Gastrocnemius medialis (tissue), 4 donors: ENCODE results near the gene GGA1. TPM values are rescaled to one million over a fixed set of nuclear protein-coding genes. Genes with fewer than 3 reads are reported as not detected.
A peak's percentile ranks its signal among the peaks of the same experiment; 100 is the strongest.
"Not testable (repeated sequence)": the region's sequence is repeated elsewhere in the genome, so short reads cannot be mapped to it uniquely, and the experiment has no call there.

Experiments
- ATAC-seq, 2 donors: fragments of 150-250 bp; one replicate each; pipeline ENCODE4 v1.9.1; 2016
- DNase-seq, 2 donors: peaks; one replicate each; pipeline ENCODE4 v3.0.0-alpha.2; 2019
- H3K27ac ChIP-seq, 4 donors: fragments of 200-600 bp; sonication (generic); 1 replicate in 1 of 4; 2 replicates in 3 of 4; pipeline ENCODE4 v1.5.1; 2016 to 2018; ENCODE audit warnings: mild to moderate bottlenecking in 2 of 4, moderate library complexity in 1 of 4
- H3K27me3 ChIP-seq, 3 donors: fragments of 200-600 bp; sonication (generic) in 2 of 3; 1 replicate in 1 of 3; 2 replicates in 2 of 3; pipeline versions ENCODE4 v1.5.1 to v1.6.0; 2016 to 2019; ENCODE audit warnings: mild to moderate bottlenecking in 1 of 3, moderate library complexity in 1 of 3
- H3K36me3 ChIP-seq, 2 donors: fragments of 200-600 bp; sonication (generic) in 1 of 2; one replicate each; pipeline ENCODE4 v1.5.1; 2017 to 2018
- H3K4me1 ChIP-seq, 2 donors: fragments of 200-600 bp; sonication (generic) in 1 of 2; one replicate each; pipeline ENCODE4 v1.5.1; 2016 to 2017; ENCODE audit warnings: mild to moderate bottlenecking in 2 of 2
- H3K4me3 ChIP-seq, 4 donors: fragments of 200-600 bp; sonication (generic) in 3 of 4; 1 replicate in 1 of 4; 2 replicates in 3 of 4; pipeline ENCODE4 v1.5.1; 2016 to 2019; ENCODE audit warnings: mild to moderate bottlenecking in 2 of 4
- H3K9me3 ChIP-seq, 3 donors: fragments of 200-600 bp; sonication (generic) in 2 of 3; 1 replicate in 1 of 3; 2 replicates in 2 of 3; pipeline ENCODE4 v1.5.1; 2016 to 2019
- POLR2A ChIP-seq, 2 donors: fragments of 450-650 bp; IDR thresholded peaks; one replicate each; pipeline ENCODE4 v1.6.1; 2017; ENCODE audit warnings: antibody characterized with exemption in 2 of 2, mild to moderate bottlenecking in 2 of 2, moderate library complexity in 2 of 2
- in situ Hi-C, 4 donors: fragments of 200-750 bp; cut with MboI; loops; one replicate each; pipeline versions ENCODE4 v1.15.0 to v1.8.0; 2017; ENCODE audit warnings: low sequenced_read_pairs in 4 of 4
- intact Hi-C: fragments of 100-400 bp; cut with DNase I; formaldehyde crosslinking; loops from one replicate; pipeline ENCODE4 v1.15.1; 2023; ENCODE audit warnings: low total_unique reads
- total RNA-seq, 4 donors: library from RNA; depleted of rRNA; stranded (reverse); fragments of >200 nt; gene quantifications; one replicate each; pipeline versions ENCODE4 v1.1.0 to v1.2.3, GENCODE V29; 2016
- TF ChIP-seq, protein P1 (sequence below), 5 experiments: fragments of 450-650 bp in 3 of 5; fragments of 200-600 bp in 2 of 5; sonication (generic) in 2 of 5; IDR thresholded peaks in 4 of 5; conservative IDR thresholded peaks in 1 of 5; 1 replicate in 4 of 5; 2 replicates in 1 of 5; pipeline ENCODE4 v1.5.1; 2016 to 2019; ENCODE audit warnings: antibody characterized with exemption in 5 of 5, mild to moderate bottlenecking in 3 of 5, moderate library complexity in 3 of 5

Gene GGA1
- total RNA-seq, 4 donors from 2014 or later = 39.0 to 48.8 (median 45.0) TPM

- H3K4me1 ChIP-seq = no peaks in the 10 kb centered on the region
- TF ChIP-seq POLR2A (IDR thresholded peaks at IDR 0.05) = no peak
- TF ChIP-seq, protein P1, sequence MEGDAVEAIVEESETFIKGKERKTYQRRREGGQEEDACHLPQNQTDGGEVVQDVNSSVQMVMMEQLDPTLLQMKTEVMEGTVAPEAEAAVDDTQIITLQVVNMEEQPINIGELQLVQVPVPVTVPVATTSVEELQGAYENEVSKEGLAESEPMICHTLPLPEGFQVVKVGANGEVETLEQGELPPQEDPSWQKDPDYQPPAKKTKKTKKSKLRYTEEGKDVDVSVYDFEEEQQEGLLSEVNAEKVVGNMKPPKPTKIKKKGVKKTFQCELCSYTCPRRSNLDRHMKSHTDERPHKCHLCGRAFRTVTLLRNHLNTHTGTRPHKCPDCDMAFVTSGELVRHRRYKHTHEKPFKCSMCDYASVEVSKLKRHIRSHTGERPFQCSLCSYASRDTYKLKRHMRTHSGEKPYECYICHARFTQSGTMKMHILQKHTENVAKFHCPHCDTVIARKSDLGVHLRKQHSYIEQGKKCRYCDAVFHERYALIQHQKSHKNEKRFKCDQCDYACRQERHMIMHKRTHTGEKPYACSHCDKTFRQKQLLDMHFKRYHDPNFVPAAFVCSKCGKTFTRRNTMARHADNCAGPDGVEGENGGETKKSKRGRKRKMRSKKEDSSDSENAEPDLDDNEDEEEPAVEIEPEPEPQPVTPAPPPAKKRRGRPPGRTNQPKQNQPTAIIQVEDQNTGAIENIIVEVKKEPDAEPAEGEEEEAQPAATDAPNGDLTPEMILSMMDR (IDR thresholded peaks at IDR 0.05 in 4 of 5, conservative IDR thresholded peaks at IDR 0.05 in 1 of 5) = no peak
- intact Hi-C loops = no loop called here
- in situ Hi-C loops = no loop called here
- H3K27ac ChIP-seq = no peak overlapping the region
- no peaks in the 10 kb centered on the region for H3K27me3 ChIP-seq
- DNase-seq (no peak), ATAC-seq (no peak)
- no peaks in the 10 kb centered on the region for H3K9me3 ChIP-seq
- H3K4me3 ChIP-seq = no peak overlapping the region
- H3K36me3 ChIP-seq = no peaks in the 10 kb centered on the region
These were observed 42.0 kb downstream of the GGA1 start for GRCh38 chr22:37650463-37651136.

GRCh38 chr22:37654563-37655251 lies 46.1 kb downstream of the GGA1 start:
- no peaks in the 10 kb centered on the region for H3K27me3 ChIP-seq
- ATAC-seq (no peak), DNase-seq (no peak)
- no peaks in the 10 kb centered on the region for H3K9me3 ChIP-seq
- intact Hi-C loops (loop anchor here (5.0 kb wide), 1 partner anchor 93 kb away; no protein-coding TSS in a partner anchor), in situ Hi-C loops (no loop called here)
- H3K4me1 ChIP-seq = peaks cover 13 to 14% of the 10 kb centered on the region in 2 donors
- TF ChIP-seq, protein P1 (IDR thresholded peaks at IDR 0.05 in 4 of 5, conservative IDR thresholded peaks at IDR 0.05 in 1 of 5) = no peak
- TF ChIP-seq POLR2A (IDR thresholded peaks at IDR 0.05) = no peak
- peak overlapping the region in 1 of 4 donors; percentile 0 for H3K27ac ChIP-seq
- no peaks in the 10 kb centered on the region for H3K36me3 ChIP-seq
- no peak overlapping the region for H3K4me3 ChIP-seq

DNA sequence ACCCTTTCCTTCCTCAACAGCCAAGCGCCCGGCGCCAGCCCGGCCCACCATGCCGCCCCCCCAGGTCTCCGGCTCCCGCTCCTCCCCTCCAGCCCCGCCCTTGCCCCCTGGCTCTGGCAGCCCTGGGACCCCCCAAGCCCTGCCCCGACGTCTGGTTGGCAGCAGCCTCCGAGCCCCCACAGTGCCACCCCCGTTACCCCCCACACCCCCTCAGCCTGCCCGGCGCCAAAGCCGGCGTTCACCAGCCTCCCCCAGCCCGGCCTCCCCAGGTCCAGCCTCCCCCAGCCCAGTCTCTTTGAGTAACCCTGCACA lies 46.6 kb downstream of the GGA1 start:
- ATAC-seq = no peak
- no peak for DNase-seq
- Histone ChIP-seq H3K27me3 (no peaks in the 10 kb centered on the region), H3K9me3 (no peaks in the 10 kb centered on the region), H3K36me3 (no peaks in the 10 kb centered on the region), H3K4me3 (no peak overlapping the region), H3K4me1 (peaks cover 17 to 18% of the 10 kb centered on the region in 2 donors), H3K27ac (peak overlapping the region in 1 of 4 donors; percentile 0)
- intact Hi-C loops = loop anchor here (5.0 kb wide), 1 partner anchor 92 kb away; no protein-coding TSS in a partner anchor
- in situ Hi-C loops = no loop called here
- TF ChIP-seq, protein P1 (IDR thresholded peaks at IDR 0.05 in 4 of 5, conservative IDR thresholded peaks at IDR 0.05 in 1 of 5) = no peak
- TF ChIP-seq POLR2A (IDR thresholded peaks at IDR 0.05) = no peak

- intact Hi-C loops = loop anchor here (5.0 kb wide), 1 partner anchor 91 kb away; no protein-coding TSS in a partner anchor
- Histone ChIP-seq H3K4me1 (peaks cover 28 to 30% of the 10 kb centered on the region in 2 donors), H3K27ac (peak overlapping the region in 3 of 4 donors; percentile 0 to 43 (median 40))
- DNase-seq, ATAC-seq, H3K4me3 ChIP-seq, H3K27me3 ChIP-seq, in situ Hi-C loops, H3K9me3 ChIP-seq, H3K36me3 ChIP-seq: not testable (repeated sequence)
These were observed 47.9 kb downstream of the GGA1 start for GRCh38 chr22:37656583-37656982.

GRCh38 chr22:37657590-37658132 lies 49.0 kb downstream of the GGA1 start:
- peak overlapping the region; percentile 54 to 63 (median 56) for H3K4me3 ChIP-seq
- no peaks in the 10 kb centered on the region for H3K9me3 ChIP-seq
- TF ChIP-seq, protein P1 (IDR thresholded peaks at IDR 0.05 in 4 of 5, conservative IDR thresholded peaks at IDR 0.05 in 1 of 5) = no peak
- TF ChIP-seq POLR2A (IDR thresholded peaks at IDR 0.05) = peak in 1 of 2 donors; percentile 4
- DNase-seq = no peak
- intact Hi-C loops (loop anchor here (1.0 to 5.0 kb wide), 2 partner anchors 18 to 90 kb away; partner anchors contain the start of gene LGALS1), in situ Hi-C loops (no loop called here)
- no peak for ATAC-seq
- no peaks in the 10 kb centered on the region for H3K36me3 ChIP-seq
- H3K27ac ChIP-seq = peak overlapping the region; percentile 81 to 88 (median 86)
- no peaks in the 10 kb centered on the region for H3K27me3 ChIP-seq
- peaks cover 35 to 37% of the 10 kb centered on the region in 2 donors for H3K4me1 ChIP-seq
